CD4-positive, CD25-positive, alpha-beta regulatory T cell (primary cell): Measurements from ENCODE around the gene NDST1. TPM values are rescaled to one million over a fixed set of nuclear protein-coding genes. Genes with fewer than 3 reads are reported as not detected.

Experiments
- ATAC-seq, 2 donors: fragments of 150-1000 bp; cut with Tn5 transposase; one replicate each; pipeline ENCODE4 v1.10.0; 2021; ENCODE audit warnings: low read depth in 2 of 2, moderate number of reproducible peaks in 2 of 2, moderate library complexity in 1 of 2
- DNase-seq, 3 donors: peaks; one replicate each; pipeline versions ENCODE4 v3.0.0 to v3.0.0-alpha.2; 2012 to 2022; ENCODE audit warnings: mixed read lengths in 1 of 3
- H3K27ac ChIP-seq: one replicate; pipeline ENCODE4 v1.7.0; 2013; ENCODE audit warnings: mild to moderate bottlenecking, low read length; ENCODE audit not compliant: insufficient read depth, poor library complexity, severe bottlenecking
- H3K27me3 ChIP-seq: one replicate; pipeline ENCODE4 v1.7.0; 2013; ENCODE audit warnings: low read length; ENCODE audit not compliant: control insufficient read depth, insufficient read depth
- H3K36me3 ChIP-seq: one replicate; pipeline ENCODE4 v1.7.0; 2013; ENCODE audit warnings: mild to moderate bottlenecking, low read length, moderate library complexity; ENCODE audit not compliant: control insufficient read depth, insufficient read depth
- H3K4me1 ChIP-seq: 2 replicates; pipeline ENCODE4 v1.7.0; 2013; ENCODE audit warnings: mild to moderate bottlenecking, low read length; ENCODE audit not compliant: insufficient read depth, control insufficient read depth, poor library complexity, severe bottlenecking
- H3K4me3 ChIP-seq: one replicate; pipeline ENCODE4 v1.7.0; 2013; ENCODE audit warnings: low read depth, mild to moderate bottlenecking, low read length, moderate library complexity
- H3K9me3 ChIP-seq, 2 experiments: 1 replicate in 1 of 2; 2 replicates in 1 of 2; pipeline ENCODE4 v1.7.0; 2013; ENCODE audit warnings: low read length in 2 of 2, mild to moderate bottlenecking in 1 of 2, moderate library complexity in 1 of 2; ENCODE audit not compliant: control insufficient read depth in 2 of 2
- H3K27ac Mint-ChIP-seq, 3 donors: one replicate each; pipeline ENCODE4 v1.8.0; 2020 to 2022; ENCODE audit warnings: mild to moderate bottlenecking in 3 of 3, mixed read lengths in 3 of 3, moderate library complexity in 2 of 3
- H3K27me3 Mint-ChIP-seq: one replicate; pipeline ENCODE4 v1.8.0; 2022; ENCODE audit warnings: mild to moderate bottlenecking, mixed read lengths
- H3K36me3 Mint-ChIP-seq: one replicate; pipeline ENCODE4 v1.8.0; 2020; ENCODE audit warnings: mixed read lengths
- H3K4me1 Mint-ChIP-seq, 4 donors: one replicate each; pipeline ENCODE4 v1.8.0; 2020 to 2022; ENCODE audit warnings: mixed read lengths in 4 of 4, mild to moderate bottlenecking in 1 of 4
- H3K4me3 Mint-ChIP-seq, 4 donors: one replicate each; pipeline ENCODE4 v1.8.0; 2020 to 2022; ENCODE audit warnings: mild to moderate bottlenecking in 4 of 4, mixed read lengths in 4 of 4, moderate library complexity in 3 of 4
- H3K9me3 Mint-ChIP-seq, 7 donors: one replicate each; pipeline ENCODE4 v1.8.0; 2020 to 2022; ENCODE audit warnings: mixed read lengths in 7 of 7, mild to moderate bottlenecking in 3 of 7, moderate library complexity in 2 of 7
- polyA plus RNA-seq, 4 donors: library from polyadenylated mRNA; unstranded; fragments of 300-500 nt; fragmentation: Illumina TruSeq; gene quantifications; one replicate each; pipeline ENCODE4 v1.2.3, GENCODE V29; 2021
- total RNA-seq: library from RNA; stranded (reverse); gene quantifications from one replicate; pipeline ENCODE4 v1.2.3, GENCODE V29; 2022

NDST1 gene
- total and polyA plus RNA-seq, 5 donors from 2014 or later: 2.4 TPM; not detected in 4

GRCh38 chr5:150544611-150545219 lies 36.8 kb downstream of the NDST1 start:
- peak; percentile 68 to 75 for ATAC-seq
- H3K27ac Mint-ChIP-seq: no peak overlapping the region

DNA sequence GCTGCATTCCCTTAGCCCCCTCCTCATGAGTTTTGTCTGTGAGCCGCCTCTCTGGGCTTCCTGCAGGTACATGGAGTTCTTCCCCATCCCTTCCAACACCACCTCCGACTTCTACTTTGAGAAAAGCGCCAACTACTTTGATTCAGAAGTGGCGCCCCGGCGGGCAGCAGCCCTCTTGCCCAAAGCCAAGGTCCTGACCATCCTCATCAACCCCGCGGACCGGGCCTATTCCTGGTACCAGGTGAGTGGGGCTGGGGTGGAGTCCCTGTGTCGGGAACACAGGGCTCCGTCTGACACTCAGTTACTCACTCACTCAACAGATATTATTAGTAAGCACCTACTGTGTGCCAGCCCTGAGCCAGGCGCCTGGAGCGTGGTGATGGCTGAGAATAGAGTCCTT lies 37.3 kb downstream of the NDST1 start:
- no peak overlapping the region for H3K27ac ChIP-seq
- no peaks in the 10 kb centered on the region for H3K27me3 ChIP-seq
- H3K9me3 ChIP-seq: no peaks in the 10 kb centered on the region
- no peak overlapping the region for H3K27ac Mint-ChIP-seq
- H3K4me1 Mint-ChIP-seq: no peaks in the 10 kb centered on the region
- H3K36me3 Mint-ChIP-seq: no peaks in the 10 kb centered on the region
- no peaks in the 10 kb centered on the region for H3K27me3 Mint-ChIP-seq
- H3K4me3 ChIP-seq: no peak overlapping the region
- H3K4me3 Mint-ChIP-seq: no peak overlapping the region
- H3K4me1 ChIP-seq: no peaks in the 10 kb centered on the region
- no peak for ATAC-seq
- H3K9me3 Mint-ChIP-seq: peaks cover 0 to 3% (median 0%) of the 10 kb centered on the region in 7 donors
- no peaks in the 10 kb centered on the region for H3K36me3 ChIP-seq
- DNase-seq: no peak

More at GRCh38 chr5:150544611-150545219, 36.8 kb downstream of the NDST1 start:
- no peak overlapping the region for H3K27ac ChIP-seq
- no peaks in the 10 kb centered on the region for H3K36me3 ChIP-seq
- H3K9me3 Mint-ChIP-seq: peaks cover 0 to 3% (median 0%) of the 10 kb centered on the region in 7 donors
- H3K27me3 Mint-ChIP-seq: no peaks in the 10 kb centered on the region
- no peak overlapping the region for H3K4me3 ChIP-seq
- no peaks in the 10 kb centered on the region for H3K9me3 ChIP-seq
- no peaks in the 10 kb centered on the region for H3K36me3 Mint-ChIP-seq
- H3K4me3 Mint-ChIP-seq: no peak overlapping the region
- no peaks in the 10 kb centered on the region for H3K4me1 ChIP-seq
- no peaks in the 10 kb centered on the region for H3K27me3 ChIP-seq
- H3K4me1 Mint-ChIP-seq: no peaks in the 10 kb centered on the region
- peak; percentile 12 to 44 (median 15) for DNase-seq

DNA sequence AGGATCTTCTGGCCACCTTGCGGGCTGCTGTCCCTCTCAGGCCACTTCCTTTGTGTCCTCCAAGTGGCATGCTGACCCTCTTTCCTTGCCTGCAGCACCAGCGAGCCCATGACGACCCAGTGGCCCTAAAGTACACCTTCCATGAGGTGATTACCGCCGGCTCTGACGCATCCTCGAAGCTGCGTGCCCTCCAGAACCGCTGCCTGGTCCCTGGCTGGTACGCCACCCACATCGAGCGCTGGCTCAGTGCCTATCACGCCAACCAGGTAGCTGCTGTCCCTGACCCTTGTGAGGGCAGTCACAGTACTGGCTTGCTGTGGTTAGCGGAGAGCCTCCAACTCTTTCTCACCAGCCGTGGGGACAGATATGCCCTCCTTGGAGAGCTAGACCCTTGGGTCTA lies 40.2 kb downstream of the NDST1 start:
- Mint-ChIP-seq H3K4me3 (no peak overlapping the region), H3K27ac (no peak overlapping the region), H3K27me3 (no peaks in the 10 kb centered on the region), H3K4me1 (no peaks in the 10 kb centered on the region), H3K36me3 (no peaks in the 10 kb centered on the region), H3K9me3 (peaks cover 0 to 4% (median 0%) of the 10 kb centered on the region in 7 donors)
- Histone ChIP-seq H3K27ac (no peak overlapping the region), H3K27me3 (no peaks in the 10 kb centered on the region), H3K9me3 (no peaks in the 10 kb centered on the region), H3K4me1 (no peaks in the 10 kb centered on the region), H3K4me3 (no peak overlapping the region), H3K36me3 (no peaks in the 10 kb centered on the region)
- no peak for ATAC-seq
- DNase-seq: no peak

DNA sequence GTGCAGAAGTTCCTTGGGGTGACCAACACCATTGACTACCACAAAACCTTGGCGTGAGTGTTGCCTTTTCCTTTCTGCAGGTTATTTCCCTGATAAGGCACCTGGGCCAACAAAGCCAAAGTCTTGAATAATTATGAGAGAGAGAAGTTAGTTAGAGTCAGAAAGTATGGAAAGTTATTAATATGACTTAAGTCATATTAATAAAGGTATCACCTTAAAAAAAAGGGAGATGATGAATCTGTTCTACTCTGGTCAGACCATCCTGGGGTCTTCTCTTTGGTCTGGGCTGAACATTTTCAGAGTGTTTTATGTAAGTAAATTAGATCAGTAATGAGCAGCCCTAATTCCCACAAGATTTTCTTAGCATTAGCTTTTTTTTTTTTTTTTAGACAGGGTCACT lies 41.8 kb downstream of the NDST1 start:
- no peak for ATAC-seq
- no peaks in the 10 kb centered on the region for H3K27me3 Mint-ChIP-seq
- Histone ChIP-seq H3K9me3 (no peaks in the 10 kb centered on the region), H3K36me3 (no peaks in the 10 kb centered on the region), H3K27ac (no peak overlapping the region), H3K27me3 (no peaks in the 10 kb centered on the region), H3K4me1 (no peaks in the 10 kb centered on the region), H3K4me3 (no peak overlapping the region)
- no peak for DNase-seq
- no peaks in the 10 kb centered on the region for H3K4me1 Mint-ChIP-seq
- no peaks in the 10 kb centered on the region for H3K36me3 Mint-ChIP-seq
- H3K9me3 Mint-ChIP-seq: peaks cover 0 to 4% (median 0%) of the 10 kb centered on the region in 7 donors
- no peak overlapping the region for H3K27ac Mint-ChIP-seq
- H3K4me3 Mint-ChIP-seq: no peak overlapping the region

- Histone ChIP-seq H3K27ac (no peak overlapping the region), H3K36me3 (no peaks in the 10 kb centered on the region), H3K27me3 (no peaks in the 10 kb centered on the region), H3K9me3 (no peaks in the 10 kb centered on the region), H3K4me3 (no peak overlapping the region), H3K4me1 (no peaks in the 10 kb centered on the region)
- no peak overlapping the region for H3K27ac Mint-ChIP-seq
- no peaks in the 10 kb centered on the region for H3K27me3 Mint-ChIP-seq
- DNase-seq (no peak), ATAC-seq (no peak)
- peaks cover 0 to 4% (median 0%) of the 10 kb centered on the region in 7 donors for H3K9me3 Mint-ChIP-seq
- no peak overlapping the region for H3K4me3 Mint-ChIP-seq
- H3K36me3 Mint-ChIP-seq: no peaks in the 10 kb centered on the region
- H3K4me1 Mint-ChIP-seq: no peaks in the 10 kb centered on the region
Measured at GRCh38 chr5:150550286-150550685, 42.4 kb downstream of the NDST1 start.

GRCh38 chr5:150551066-150551465 lies 43.1 kb downstream of the NDST1 start:
- no peaks in the 10 kb centered on the region for H3K4me1 ChIP-seq

GRCh38 chr5:150553402-150553801 lies 45.5 kb downstream of the NDST1 start:
- Histone ChIP-seq H3K4me3 (no peak overlapping the region), H3K36me3 (no peaks in the 10 kb centered on the region), H3K4me1 (no peaks in the 10 kb centered on the region), H3K27ac (no peak overlapping the region), H3K27me3 (no peaks in the 10 kb centered on the region), H3K9me3 (no peaks in the 10 kb centered on the region)
- H3K27me3 Mint-ChIP-seq: no peaks in the 10 kb centered on the region
- peaks cover 0 to 2% (median 0%) of the 10 kb centered on the region in 7 donors for H3K9me3 Mint-ChIP-seq
- DNase-seq (no peak), ATAC-seq (no peak)
- H3K36me3 Mint-ChIP-seq: no peaks in the 10 kb centered on the region
- H3K4me1 Mint-ChIP-seq: no peaks in the 10 kb centered on the region
- no peak overlapping the region for H3K27ac Mint-ChIP-seq
- H3K4me3 Mint-ChIP-seq: no peak overlapping the region

More at GRCh38 chr5:150551066-150551465, 43.1 kb downstream of the NDST1 start:
- DNase-seq (no peak), ATAC-seq (no peak)
- no peaks in the 10 kb centered on the region for H3K36me3 ChIP-seq
- no peaks in the 10 kb centered on the region for H3K9me3 ChIP-seq
- Mint-ChIP-seq H3K36me3 (no peaks in the 10 kb centered on the region), H3K27ac (peak overlapping the region in 1 of 3 donors; percentile 32), H3K4me1 (no peaks in the 10 kb centered on the region), H3K27me3 (no peaks in the 10 kb centered on the region), H3K9me3 (peaks cover 0 to 4% (median 0%) of the 10 kb centered on the region in 7 donors), H3K4me3 (no peak overlapping the region)
- no peak overlapping the region for H3K27ac ChIP-seq
- H3K4me3 ChIP-seq: no peak overlapping the region
- no peaks in the 10 kb centered on the region for H3K27me3 ChIP-seq

DNA sequence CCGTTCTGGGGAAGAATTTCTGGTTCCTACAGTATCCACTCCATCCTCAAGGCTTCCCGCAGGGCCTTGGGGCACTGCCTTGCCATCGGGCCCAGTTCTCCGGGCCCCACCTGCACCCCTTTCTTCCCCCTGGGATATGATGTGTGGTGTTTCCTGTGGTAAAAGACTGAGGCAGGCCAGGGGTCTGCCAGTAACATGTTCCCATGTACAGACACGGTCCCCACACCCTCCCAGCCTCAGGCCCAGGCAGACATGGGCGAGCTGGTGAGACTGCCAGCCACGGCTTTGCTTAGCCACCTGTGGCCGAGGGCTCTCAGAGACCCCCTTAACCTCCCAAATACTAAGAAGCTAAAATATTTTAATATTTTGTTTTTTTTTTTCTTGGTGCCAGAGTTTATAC lies 46.0 kb downstream of the NDST1 start:
- Mint-ChIP-seq H3K27ac (no peak overlapping the region), H3K27me3 (no peaks in the 10 kb centered on the region), H3K4me3 (no peak overlapping the region), H3K4me1 (no peaks in the 10 kb centered on the region), H3K36me3 (no peaks in the 10 kb centered on the region), H3K9me3 (peaks cover 0 to 2% (median 0%) of the 10 kb centered on the region in 7 donors)
- no peaks in the 10 kb centered on the region for H3K27me3 ChIP-seq
- no peaks in the 10 kb centered on the region for H3K9me3 ChIP-seq
- no peaks in the 10 kb centered on the region for H3K4me1 ChIP-seq
- H3K36me3 ChIP-seq: no peaks in the 10 kb centered on the region
- no peak overlapping the region for H3K27ac ChIP-seq
- DNase-seq: no peak
- H3K4me3 ChIP-seq: no peak overlapping the region
- ATAC-seq: no peak
